ENCODE results near the gene SPAG4. TPM values are rescaled to one million over a fixed set of nuclear protein-coding genes. Genes with fewer than 3 reads are reported as not detected.

SPAG4 gene
- total RNA-seq, 1 experiment from 2014 or later, result 14.1 TPM

GRCh38 chr20:35651958-35652357 is 36.3 kb downstream of the SPAG4 start:
- H3F3A ChIP-seq (ENCODE audit: insufficient read depth, low read depth), result peaks cover 21% of the 10 kb centered on the region
- peaks cover 95% of the 10 kb centered on the region for H3K79me2 ChIP-seq (ENCODE audit: low read depth)
- no peak overlapping the region for H3K27ac ChIP-seq
- peaks cover 87% of the 10 kb centered on the region for H4K20me1 ChIP-seq (ENCODE audit: insufficient read depth)
- TF ChIP-seq CTCF (conservative IDR thresholded peaks at IDR 0.05) (no peak), EZH2 (IDR thresholded peaks at IDR 0.05; ENCODE audit: low read depth) (no peak)
- no peaks in the 10 kb centered on the region for H3K27me3 ChIP-seq (ENCODE audit: insufficient read depth, low read depth)
- H3K4me1 ChIP-seq (replicated peaks; ENCODE audit: insufficient read depth), result no peaks in the 10 kb centered on the region
- no TSS peak for BruUV-seq (replicated peaks)
- no peaks in the 10 kb centered on the region for H3K9me2 ChIP-seq (ENCODE audit: insufficient read depth)
- no peak overlapping the region for H3K4me3 ChIP-seq
- ChIA-PET POLR2A (ENCODE audit: unreplicated experiment) (no interaction called here), CTCF (no interaction called here)
- no peak overlapping the region for H3K4me2 ChIP-seq
- peaks cover 44% of the 10 kb centered on the region for H3K36me3 ChIP-seq (ENCODE audit: low read depth)
- no peak for DNase-seq
- no peaks in the 10 kb centered on the region for H3K9me3 ChIP-seq (ENCODE audit: insufficient read depth, low read depth)
- intact Hi-C loops (cut with micrococcal nuclease; ENCODE audit: unreplicated experiment), result no loop called here
- no peak overlapping the region for H2AFZ ChIP-seq

GRCh38 chr20:35652641-35653429 is 37.2 kb downstream of the SPAG4 start:
- Histone ChIP-seq H3K27me3 (ENCODE audit: insufficient read depth, low read depth) (no peaks in the 10 kb centered on the region), H3K4me2 (no peak overlapping the region), H3K4me1 (replicated peaks; ENCODE audit: insufficient read depth) (no peaks in the 10 kb centered on the region), H3K9me3 (ENCODE audit: insufficient read depth, low read depth) (no peaks in the 10 kb centered on the region), H3K79me2 (ENCODE audit: low read depth) (peaks cover 99% of the 10 kb centered on the region), H2AFZ (no peak overlapping the region), H3K9me2 (ENCODE audit: insufficient read depth) (no peaks in the 10 kb centered on the region), H3K27ac (no peak overlapping the region), H3K4me3 (no peak overlapping the region), H4K20me1 (ENCODE audit: insufficient read depth) (peaks cover 94% of the 10 kb centered on the region), H3F3A (ENCODE audit: insufficient read depth, low read depth) (peaks cover 21% of the 10 kb centered on the region), H3K36me3 (ENCODE audit: low read depth) (peaks cover 51% of the 10 kb centered on the region)
- no peak for TF ChIP-seq CTCF (conservative IDR thresholded peaks at IDR 0.05)
- no peak for TF ChIP-seq EZH2 (IDR thresholded peaks at IDR 0.05; ENCODE audit: low read depth)
- ChIA-PET POLR2A (ENCODE audit: unreplicated experiment) (no interaction called here), CTCF (no interaction called here)
- no TSS peak for BruUV-seq (replicated peaks)
- intact Hi-C loops (cut with micrococcal nuclease; ENCODE audit: unreplicated experiment), result no loop called here
- DNase-seq, result no peak

- no peaks in the 10 kb centered on the region for H3K9me2 ChIP-seq (ENCODE audit: insufficient read depth)
- peaks cover 51% of the 10 kb centered on the region for H3K36me3 ChIP-seq (ENCODE audit: low read depth)
- ChIA-PET POLR2A (ENCODE audit: unreplicated experiment) (no interaction called here), CTCF (no interaction called here)
- H4K20me1 ChIP-seq (ENCODE audit: insufficient read depth), result peaks cover 93% of the 10 kb centered on the region
- H3K27me3 ChIP-seq (ENCODE audit: insufficient read depth, low read depth), result no peaks in the 10 kb centered on the region
- H3K9me3 ChIP-seq (ENCODE audit: insufficient read depth, low read depth), result no peaks in the 10 kb centered on the region
- H3K27ac ChIP-seq, result no peak overlapping the region
- 0 out of 2 replicates have a peak, but pooled peaks cover 5% of the 10 kb centered on the region for H3K4me1 ChIP-seq (replicated peaks; ENCODE audit: insufficient read depth)
- no peak overlapping the region for H3K4me3 ChIP-seq
- no peak for DNase-seq
- no peak for TF ChIP-seq CTCF (conservative IDR thresholded peaks at IDR 0.05)
- TF ChIP-seq EZH2 (IDR thresholded peaks at IDR 0.05; ENCODE audit: low read depth), result no peak
- no peak overlapping the region for H2AFZ ChIP-seq
- H3K4me2 ChIP-seq, result no peak overlapping the region
- intact Hi-C loops (cut with micrococcal nuclease; ENCODE audit: unreplicated experiment), result no loop called here
- BruUV-seq (replicated peaks), result no TSS peak
- H3F3A ChIP-seq (ENCODE audit: insufficient read depth, low read depth), result peaks cover 21% of the 10 kb centered on the region
- peaks cover 100% of the 10 kb centered on the region for H3K79me2 ChIP-seq (ENCODE audit: low read depth)
Observed at GRCh38 chr20:35653430-35653734, 37.8 kb downstream of the SPAG4 start.

Data from PC-9 (cell line).